Breast epithelium (tissue), 4 donors: Measurements from ENCODE around the gene TOX2. TPM values are rescaled to one million over a fixed set of nuclear protein-coding genes. Genes with fewer than 3 reads are reported as not detected.

Source experiments
- DNase-seq, 2 donors: peaks; one replicate each; pipeline ENCODE4 v3.0.0-alpha.2; 2019; ENCODE audit warnings: low spot score in 2 of 2
- H3K27ac ChIP-seq, 2 donors: fragments of 200-600 bp; sonication (generic) in 1 of 2; one replicate each; pipeline ENCODE4 v1.5.1; 2016 to 2019; ENCODE audit warnings: mild to moderate bottlenecking in 1 of 2
- H3K27me3 ChIP-seq, 2 donors: fragments of 200-600 bp; sonication (generic) in 1 of 2; one replicate each; pipeline versions ENCODE4 v1.5.1 to v1.6.0; 2017 to 2019; ENCODE audit warnings: control low read depth in 1 of 2, mild to moderate bottlenecking in 1 of 2
- H3K36me3 ChIP-seq: fragments of 200-600 bp; one replicate; pipeline ENCODE4 v1.5.1; 2019
- H3K4me1 ChIP-seq, 2 donors: fragments of 200-600 bp; sonication (generic); one replicate each; pipeline ENCODE4 v1.5.1; 2016 to 2019; ENCODE audit warnings: control low read depth in 1 of 2
- H3K4me3 ChIP-seq, 3 donors: fragments of 200-600 bp; sonication (generic); 1 replicate in 2 of 3; 2 replicates in 1 of 3; pipeline ENCODE4 v1.5.1; 2016 to 2019; ENCODE audit warnings: mild to moderate bottlenecking in 3 of 3, moderate library complexity in 2 of 3
- H3K9me3 ChIP-seq, 2 donors: fragments of 200-600 bp; sonication (generic) in 1 of 2; one replicate each; pipeline ENCODE4 v1.5.1; 2016 to 2019; ENCODE audit warnings: control low read depth in 1 of 2
- POLR2A ChIP-seq: fragments of 450-650 bp; IDR thresholded peaks from one replicate; pipeline ENCODE4 v1.6.1; 2016; ENCODE audit warnings: antibody characterized with exemption, mild to moderate bottlenecking, moderate library complexity
- POLR2AphosphoS5 ChIP-seq, 3 donors: sonication (generic); formaldehyde crosslinking; IDR thresholded peaks; one replicate each; pipeline ENCODE4 v1.6.1; 2017; ENCODE audit warnings: antibody characterized with exemption in 3 of 3
- intact Hi-C: fragments of 100-400 bp; cut with DNase I; formaldehyde crosslinking; loops from one replicate; pipeline ENCODE4 v1.15.1; 2023; ENCODE audit warnings: low total_unique reads
- total RNA-seq, 3 donors: library from RNA; depleted of rRNA; stranded (reverse); fragments of >200 nt; gene quantifications; one replicate each; pipeline ENCODE4 v1.1.0, GENCODE V29; 2016
- TF ChIP-seq, protein P1 (sequence below), 3 donors: fragments of 450-650 bp; IDR thresholded peaks; one replicate each; pipeline ENCODE4 v1.5.1; 2016 to 2017; ENCODE audit warnings: antibody characterized with exemption in 3 of 3, mild to moderate bottlenecking in 3 of 3, moderate library complexity in 3 of 3

Gene TOX2
- total RNA-seq, 3 donors from 2014 or later, result 0.44 to 7.4 (median 0.66) TPM

GRCh38 chr20:43985608-43986316 lies 71.1 kb downstream of the TOX2 start:
- TF ChIP-seq, protein P1, sequence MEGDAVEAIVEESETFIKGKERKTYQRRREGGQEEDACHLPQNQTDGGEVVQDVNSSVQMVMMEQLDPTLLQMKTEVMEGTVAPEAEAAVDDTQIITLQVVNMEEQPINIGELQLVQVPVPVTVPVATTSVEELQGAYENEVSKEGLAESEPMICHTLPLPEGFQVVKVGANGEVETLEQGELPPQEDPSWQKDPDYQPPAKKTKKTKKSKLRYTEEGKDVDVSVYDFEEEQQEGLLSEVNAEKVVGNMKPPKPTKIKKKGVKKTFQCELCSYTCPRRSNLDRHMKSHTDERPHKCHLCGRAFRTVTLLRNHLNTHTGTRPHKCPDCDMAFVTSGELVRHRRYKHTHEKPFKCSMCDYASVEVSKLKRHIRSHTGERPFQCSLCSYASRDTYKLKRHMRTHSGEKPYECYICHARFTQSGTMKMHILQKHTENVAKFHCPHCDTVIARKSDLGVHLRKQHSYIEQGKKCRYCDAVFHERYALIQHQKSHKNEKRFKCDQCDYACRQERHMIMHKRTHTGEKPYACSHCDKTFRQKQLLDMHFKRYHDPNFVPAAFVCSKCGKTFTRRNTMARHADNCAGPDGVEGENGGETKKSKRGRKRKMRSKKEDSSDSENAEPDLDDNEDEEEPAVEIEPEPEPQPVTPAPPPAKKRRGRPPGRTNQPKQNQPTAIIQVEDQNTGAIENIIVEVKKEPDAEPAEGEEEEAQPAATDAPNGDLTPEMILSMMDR (IDR thresholded peaks at IDR 0.05), result no peak
- no peak for TF ChIP-seq POLR2A
- no peak for TF ChIP-seq POLR2AphosphoS5 (IDR thresholded peaks at IDR 0.05)
- Histone ChIP-seq H3K27me3 (no peaks in the 10 kb centered on the region), H3K4me1 (no peaks in the 10 kb centered on the region), H3K36me3 (no peaks in the 10 kb centered on the region), H3K4me3 (no peak overlapping the region), H3K27ac (no peak overlapping the region), H3K9me3 (no peaks in the 10 kb centered on the region)
- no peak for DNase-seq
- intact Hi-C loops, result no loop called here

DNA sequence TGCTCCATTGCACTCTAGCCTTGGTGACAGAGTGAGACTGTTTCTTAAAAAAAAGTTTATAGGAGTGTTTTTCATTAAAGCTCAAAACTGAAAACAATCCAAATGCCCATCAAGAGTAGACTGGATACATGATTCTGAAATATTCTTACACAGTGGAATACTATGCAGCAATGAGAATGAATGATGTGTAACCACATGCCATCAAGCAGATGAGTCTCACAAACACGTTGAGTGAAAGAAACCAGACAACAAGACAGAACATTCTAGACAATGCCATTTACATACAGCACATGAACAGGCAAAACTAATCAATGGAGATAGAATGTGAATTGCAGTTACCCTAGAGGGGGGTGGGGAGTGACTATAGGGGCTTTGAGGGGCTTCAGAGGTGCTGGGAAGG lies 72.4 kb downstream of the TOX2 start:
- H3K27me3 ChIP-seq, result peaks cover 0 to 2% of the 10 kb centered on the region in 2 donors
- H3K9me3 ChIP-seq, result no peaks in the 10 kb centered on the region
- H3K36me3 ChIP-seq, result no peaks in the 10 kb centered on the region
- no peaks in the 10 kb centered on the region for H3K4me1 ChIP-seq
- H3K4me3 ChIP-seq, result no peak overlapping the region
- no peak for DNase-seq
- TF ChIP-seq POLR2A (no peak), POLR2AphosphoS5 (IDR thresholded peaks at IDR 0.05) (no peak)
- TF ChIP-seq, protein P1 (IDR thresholded peaks at IDR 0.05), result no peak
- no peak overlapping the region for H3K27ac ChIP-seq
- intact Hi-C loops, result no loop called here

DNA sequence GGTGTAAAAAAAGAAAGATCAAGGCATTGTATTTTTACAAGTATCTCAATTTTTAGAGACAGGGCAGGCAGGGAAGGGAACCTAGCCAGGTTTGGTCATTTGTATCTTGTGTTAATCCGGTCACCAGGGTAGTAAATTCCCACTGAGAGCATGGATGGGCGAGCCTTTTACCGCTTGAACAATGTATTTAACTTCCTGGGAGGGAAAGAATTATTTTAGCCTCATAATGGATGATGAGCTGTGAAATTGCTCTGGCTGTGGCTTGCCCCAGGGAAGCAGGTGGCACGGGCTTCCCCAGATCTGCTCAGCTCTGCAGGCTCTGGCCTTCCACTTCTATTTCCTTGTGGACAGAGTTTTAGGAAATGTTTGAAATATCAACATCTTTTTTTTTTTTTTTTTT lies 72.9 kb downstream of the TOX2 start:
- no peak overlapping the region for H3K27ac ChIP-seq
- no peak for DNase-seq
- H3K4me3 ChIP-seq, result no peak overlapping the region
- no peaks in the 10 kb centered on the region for H3K4me1 ChIP-seq
- intact Hi-C loops, result no loop called here
- TF ChIP-seq, protein P1 (IDR thresholded peaks at IDR 0.05), result no peak
- TF ChIP-seq POLR2AphosphoS5 (IDR thresholded peaks at IDR 0.05) (no peak), POLR2A (no peak)
- peaks cover 0 to 4% of the 10 kb centered on the region in 2 donors for H3K27me3 ChIP-seq
- H3K36me3 ChIP-seq, result no peaks in the 10 kb centered on the region
- no peaks in the 10 kb centered on the region for H3K9me3 ChIP-seq

GRCh38 chr20:43988451-43988850 lies 73.8 kb downstream of the TOX2 start:
- Histone ChIP-seq H3K27ac (no peak overlapping the region), H3K4me1 (no peaks in the 10 kb centered on the region), H3K36me3 (no peaks in the 10 kb centered on the region), H3K27me3 (peaks cover 0 to 4% of the 10 kb centered on the region in 2 donors), H3K9me3 (no peaks in the 10 kb centered on the region), H3K4me3 (no peak overlapping the region)
- DNase-seq, result no peak
- intact Hi-C loops, result no loop called here
- TF ChIP-seq POLR2AphosphoS5 (IDR thresholded peaks at IDR 0.05) (no peak), POLR2A (no peak)
- TF ChIP-seq, protein P1 (IDR thresholded peaks at IDR 0.05), result no peak

- no peaks in the 10 kb centered on the region for H3K36me3 ChIP-seq
Observed at GRCh38 chr20:43988867-43989266, 74.2 kb downstream of the TOX2 start.

More at GRCh38 chr20:43988867-43989266, 74.2 kb downstream of the TOX2 start:
- TF ChIP-seq POLR2A (no peak), POLR2AphosphoS5 (IDR thresholded peaks at IDR 0.05) (no peak)
- TF ChIP-seq, protein P1 (IDR thresholded peaks at IDR 0.05), result no peak
- Histone ChIP-seq H3K27ac (no peak overlapping the region), H3K9me3 (no peaks in the 10 kb centered on the region), H3K4me1 (no peaks in the 10 kb centered on the region), H3K4me3 (no peak overlapping the region), H3K27me3 (peaks cover 0 to 4% of the 10 kb centered on the region in 2 donors)
- intact Hi-C loops, result no loop called here
- DNase-seq, result no peak
